Measurements from ENCODE around the gene COL16A1.

The COL16A1 gene

GRCh38 chr1:31702836-31703404, 897 bp downstream of the COL16A1 start:
- H3K36me3 ChIP-seq (ENCODE audit: insufficient read depth, low read depth, low read length), result no peaks in the 10 kb centered on the region
- H3K27me3 ChIP-seq (ENCODE audit: insufficient read depth, low read length), result peaks cover 9% of the 10 kb centered on the region
- H3K27ac ChIP-seq (ENCODE audit: low read length), result no peak overlapping the region
- no peaks in the 10 kb centered on the region for H3K9me3 ChIP-seq (ENCODE audit: insufficient read depth, low read depth, low read length)
- H3K4me1 ChIP-seq (ENCODE audit: insufficient read depth, low read length), result peaks cover 14% of the 10 kb centered on the region
- H3K4me3 ChIP-seq (ENCODE audit: low read length), result no peak overlapping the region; the same call in 1 of the 2 replicates
- no peak overlapping the region for H3K9ac ChIP-seq (ENCODE audit: low read depth, low read length)

GRCh38 chr1:31701091-31701736, 2.6 kb downstream of the COL16A1 start:
- Histone ChIP-seq H3K4me1 (ENCODE audit: insufficient read depth, low read length) (peaks cover 14% of the 10 kb centered on the region), H3K9ac (ENCODE audit: low read depth, low read length) (no peak overlapping the region), H3K27ac (ENCODE audit: low read length) (no peak overlapping the region)

DNA sequence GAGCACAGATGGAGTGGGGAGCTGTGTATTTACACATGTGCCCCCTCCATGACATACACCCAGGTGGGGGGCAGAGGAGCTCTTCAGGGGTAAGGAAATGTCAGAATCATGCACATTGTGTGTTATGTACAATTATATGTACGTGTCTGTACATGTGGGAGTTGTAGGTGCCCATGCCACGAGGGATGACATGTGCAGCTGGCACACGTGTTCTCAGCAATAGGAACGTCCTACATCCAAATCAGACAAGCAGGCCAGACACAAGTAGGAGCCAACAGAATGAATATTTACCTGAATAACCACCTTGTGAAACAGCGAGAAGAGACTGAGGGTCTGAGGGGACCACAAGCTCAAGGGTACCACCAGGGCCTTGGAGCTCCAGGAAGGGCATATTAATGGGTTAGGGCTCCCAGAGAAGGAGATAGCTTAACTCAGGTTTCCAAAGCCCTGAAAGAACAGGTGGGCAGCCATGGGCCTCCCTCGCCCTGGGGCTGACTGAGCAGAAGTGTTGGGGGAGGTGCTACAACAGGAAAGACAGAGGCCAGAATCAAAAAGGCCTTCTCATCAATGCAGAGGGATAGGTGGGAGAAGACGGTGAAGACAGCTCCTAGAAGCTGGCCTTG, 3.2 kb downstream of the COL16A1 start:
- Histone ChIP-seq H3K9ac (ENCODE audit: low read depth, low read length) (no peak overlapping the region), H3K4me1 (ENCODE audit: insufficient read depth, low read length) (peaks cover 11% of the 10 kb centered on the region), H3K4me3 (ENCODE audit: low read length) (no peak overlapping the region), H3K9me3 (ENCODE audit: insufficient read depth, low read depth, low read length) (no peaks in the 10 kb centered on the region), H3K27ac (ENCODE audit: low read length) (no peak overlapping the region), H3K27me3 (ENCODE audit: insufficient read depth, low read length) (peaks cover 9% of the 10 kb centered on the region), H3K36me3 (ENCODE audit: insufficient read depth, low read depth, low read length) (no peaks in the 10 kb centered on the region)

More at GRCh38 chr1:31701091-31701736, 2.6 kb downstream of the COL16A1 start:
- H3K27me3 ChIP-seq (ENCODE audit: insufficient read depth, low read length), result peaks cover 9% of the 10 kb centered on the region
- no peaks in the 10 kb centered on the region for H3K9me3 ChIP-seq (ENCODE audit: insufficient read depth, low read depth, low read length)
- H3K36me3 ChIP-seq (ENCODE audit: insufficient read depth, low read depth, low read length), result no peaks in the 10 kb centered on the region
- no peak overlapping the region for H3K4me3 ChIP-seq (ENCODE audit: low read length)

DNA sequence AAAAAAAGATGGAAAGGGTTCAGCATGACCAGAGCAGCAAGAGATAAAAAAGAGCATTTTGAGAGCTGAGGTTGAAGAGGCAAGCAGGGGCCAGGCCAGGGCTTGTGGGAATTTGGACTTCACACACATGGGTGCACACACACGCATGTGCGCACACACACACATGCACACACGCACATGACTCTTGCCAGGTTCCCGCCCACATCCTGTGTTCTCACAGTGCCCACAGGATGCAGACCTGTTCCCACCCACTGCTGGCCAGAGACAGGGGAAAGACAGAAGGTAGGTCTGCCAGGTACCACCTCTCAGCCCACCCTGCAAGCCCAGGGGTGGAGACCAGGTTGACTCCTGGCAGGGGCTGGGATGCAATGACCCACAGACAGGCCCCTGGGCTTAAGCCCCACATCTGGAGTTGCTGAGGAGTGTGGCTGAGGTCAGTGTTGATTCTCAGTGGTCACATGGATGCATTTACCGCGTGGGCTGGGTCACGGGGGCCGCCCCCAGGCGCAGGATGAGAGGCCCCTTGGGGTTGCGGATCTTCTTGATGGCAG, 4.4 kb downstream of the COL16A1 start:
- Histone ChIP-seq H3K9ac (ENCODE audit: low read depth, low read length) (no peak overlapping the region), H3K4me3 (ENCODE audit: low read length) (no peak overlapping the region)

DNA sequence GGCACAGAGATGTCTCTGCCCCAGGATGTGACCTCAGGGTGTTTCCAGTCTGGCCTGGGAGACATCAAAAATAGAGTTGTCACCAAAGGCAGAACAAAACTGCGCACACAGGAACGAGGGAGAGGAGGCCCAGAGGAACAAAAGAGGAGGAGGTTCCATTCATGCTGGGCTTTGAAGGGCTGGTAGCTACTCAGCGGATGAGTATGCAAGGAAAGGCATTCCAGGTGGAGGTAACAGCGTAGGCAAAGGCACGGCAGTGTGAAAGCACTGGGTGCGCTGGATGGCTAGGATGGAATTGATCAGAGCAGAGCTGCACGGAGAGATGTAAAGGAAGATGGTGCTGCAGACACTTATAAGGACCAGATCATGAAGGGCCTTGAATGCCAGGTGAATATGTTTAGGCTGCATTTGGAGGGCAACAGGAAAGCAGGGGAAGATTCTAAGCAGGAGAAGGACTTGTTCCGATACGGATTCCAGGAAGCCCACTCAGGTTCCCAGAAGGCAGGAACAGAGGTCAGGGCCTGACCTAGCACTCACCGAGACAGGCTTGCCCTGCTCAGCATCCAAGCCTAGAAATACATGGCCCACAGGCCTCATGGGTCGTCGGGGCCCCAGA, 6.3 kb downstream of the COL16A1 start:
- Histone ChIP-seq H3K9me3 (ENCODE audit: insufficient read depth, low read depth, low read length) (no peaks in the 10 kb centered on the region), H3K36me3 (ENCODE audit: insufficient read depth, low read depth, low read length) (no peaks in the 10 kb centered on the region), H3K27me3 (ENCODE audit: insufficient read depth, low read length) (no peaks in the 10 kb centered on the region), H3K4me1 (ENCODE audit: insufficient read depth, low read length) (no peaks in the 10 kb centered on the region; the same call in 1 of the 2 replicates), H3K4me3 (ENCODE audit: low read length) (no peak overlapping the region), H3K9ac (ENCODE audit: low read depth, low read length) (no peak overlapping the region), H3K27ac (ENCODE audit: low read length) (no peak overlapping the region)

More for the DNA sequence above, 4.4 kb downstream of the COL16A1 start:
- no peak overlapping the region for H3K27ac ChIP-seq (ENCODE audit: low read length)
- peaks cover 2% of the 10 kb centered on the region for H3K4me1 ChIP-seq (ENCODE audit: insufficient read depth, low read length)
- no peaks in the 10 kb centered on the region for H3K9me3 ChIP-seq (ENCODE audit: insufficient read depth, low read depth, low read length)
- peaks cover 2% of the 10 kb centered on the region for H3K27me3 ChIP-seq (ENCODE audit: insufficient read depth, low read length)
- no peaks in the 10 kb centered on the region for H3K36me3 ChIP-seq (ENCODE audit: insufficient read depth, low read depth, low read length)

- Histone ChIP-seq H3K27me3 (ENCODE audit: insufficient read depth, low read length) (no peaks in the 10 kb centered on the region), H3K36me3 (ENCODE audit: insufficient read depth, low read depth, low read length) (no peaks in the 10 kb centered on the region), H3K27ac (ENCODE audit: low read length) (no peak overlapping the region)
Measured at GRCh38 chr1:31696242-31696641, 7.6 kb downstream of the COL16A1 start.

GRCh38 chr1:31695327-31695726, 8.5 kb downstream of the COL16A1 start:
- Histone ChIP-seq H3K27me3 (ENCODE audit: insufficient read depth, low read length) (no peaks in the 10 kb centered on the region), H3K9me3 (ENCODE audit: insufficient read depth, low read depth, low read length) (no peaks in the 10 kb centered on the region), H3K36me3 (ENCODE audit: insufficient read depth, low read depth, low read length) (no peaks in the 10 kb centered on the region), H3K4me1 (ENCODE audit: insufficient read depth, low read length) (no peaks in the 10 kb centered on the region), H3K27ac (ENCODE audit: low read length) (no peak overlapping the region), H3K9ac (ENCODE audit: low read depth, low read length) (no peak overlapping the region), H3K4me3 (ENCODE audit: low read length) (no peak overlapping the region)

More at GRCh38 chr1:31696242-31696641, 7.6 kb downstream of the COL16A1 start:
- no peak overlapping the region for H3K9ac ChIP-seq (ENCODE audit: low read depth, low read length)
- no peak overlapping the region for H3K4me3 ChIP-seq (ENCODE audit: low read length)
- no peaks in the 10 kb centered on the region; the same call in 1 of the 2 replicates for H3K4me1 ChIP-seq (ENCODE audit: insufficient read depth, low read length)
- no peaks in the 10 kb centered on the region for H3K9me3 ChIP-seq (ENCODE audit: insufficient read depth, low read depth, low read length)

DNA sequence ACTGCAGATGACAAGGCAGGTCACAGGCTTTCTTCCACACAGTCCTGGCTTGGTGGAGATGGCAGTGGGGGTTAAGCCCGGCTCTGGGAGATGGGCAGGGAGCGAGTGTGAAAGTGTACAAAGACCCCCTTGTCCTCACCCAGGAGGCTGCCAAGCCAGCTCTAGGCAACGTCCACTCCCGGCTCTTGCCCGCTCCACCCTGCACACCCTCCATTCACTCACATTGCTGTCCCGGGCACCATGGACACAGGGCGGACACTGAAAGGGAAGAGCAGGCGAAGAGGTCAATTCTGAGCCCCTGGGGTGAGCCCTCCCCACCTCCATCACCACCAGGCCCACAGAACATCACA, 8.9 kb downstream of the COL16A1 start:
- H3K27me3 ChIP-seq (ENCODE audit: insufficient read depth, low read length), result no peaks in the 10 kb centered on the region

GRCh38 chr1:31694069-31694963, 9.5 kb downstream of the COL16A1 start:
- no peak overlapping the region for H3K27ac ChIP-seq (ENCODE audit: low read length)
- no peaks in the 10 kb centered on the region for H3K9me3 ChIP-seq (ENCODE audit: insufficient read depth, low read depth, low read length)
- no peak overlapping the region for H3K4me3 ChIP-seq (ENCODE audit: low read length)
- H3K36me3 ChIP-seq (ENCODE audit: insufficient read depth, low read depth, low read length), result no peaks in the 10 kb centered on the region
- no peaks in the 10 kb centered on the region for H3K4me1 ChIP-seq (ENCODE audit: insufficient read depth, low read length)
- no peaks in the 10 kb centered on the region for H3K27me3 ChIP-seq (ENCODE audit: insufficient read depth, low read length)
- no peak overlapping the region for H3K9ac ChIP-seq (ENCODE audit: low read depth, low read length)

More for the DNA sequence above, 8.9 kb downstream of the COL16A1 start:
- no peaks in the 10 kb centered on the region for H3K36me3 ChIP-seq (ENCODE audit: insufficient read depth, low read depth, low read length)
- H3K9ac ChIP-seq (ENCODE audit: low read depth, low read length), result no peak overlapping the region
- no peaks in the 10 kb centered on the region for H3K9me3 ChIP-seq (ENCODE audit: insufficient read depth, low read depth, low read length)
- no peak overlapping the region for H3K27ac ChIP-seq (ENCODE audit: low read length)
- no peaks in the 10 kb centered on the region for H3K4me1 ChIP-seq (ENCODE audit: insufficient read depth, low read length)
- H3K4me3 ChIP-seq (ENCODE audit: low read length), result no peak overlapping the region

- H3K4me1 ChIP-seq (ENCODE audit: insufficient read depth, low read length), result no peaks in the 10 kb centered on the region
- H3K27ac ChIP-seq (ENCODE audit: low read length), result no peak overlapping the region
- H3K9me3 ChIP-seq (ENCODE audit: insufficient read depth, low read depth, low read length), result no peaks in the 10 kb centered on the region
- no peaks in the 10 kb centered on the region for H3K27me3 ChIP-seq (ENCODE audit: insufficient read depth, low read length)
- H3K4me3 ChIP-seq (ENCODE audit: low read length), result no peak overlapping the region
- no peak overlapping the region for H3K9ac ChIP-seq (ENCODE audit: low read depth, low read length)
- no peaks in the 10 kb centered on the region for H3K36me3 ChIP-seq (ENCODE audit: insufficient read depth, low read depth, low read length)
Measured at GRCh38 chr1:31693231-31693630, 10.6 kb downstream of the COL16A1 start.

DNA sequence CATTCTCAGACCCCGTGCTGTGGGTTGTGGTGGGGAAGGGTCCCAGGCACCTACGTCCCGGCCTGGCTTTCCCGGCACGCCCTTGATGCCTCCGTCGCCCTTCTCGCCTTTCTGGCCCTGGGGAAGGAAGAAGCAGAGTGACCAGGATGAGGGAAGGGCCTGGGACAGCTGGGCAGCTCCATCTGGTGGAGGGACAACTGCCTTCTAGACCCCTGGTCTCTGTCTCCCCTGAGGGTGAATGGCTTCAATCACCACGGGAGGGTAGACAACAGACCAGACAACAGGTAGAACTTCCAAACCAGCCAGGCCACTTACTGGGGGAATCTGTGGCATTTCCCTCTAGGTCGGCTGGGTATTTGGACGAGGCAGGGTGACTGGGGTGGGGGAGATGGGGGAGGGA, 11.9 kb downstream of the COL16A1 start:
- Histone ChIP-seq H3K27ac (ENCODE audit: low read length) (no peak overlapping the region), H3K9ac (ENCODE audit: low read depth, low read length) (no peak overlapping the region), H3K4me1 (ENCODE audit: insufficient read depth, low read length) (no peaks in the 10 kb centered on the region), H3K27me3 (ENCODE audit: insufficient read depth, low read length) (no peaks in the 10 kb centered on the region), H3K9me3 (ENCODE audit: insufficient read depth, low read depth, low read length) (no peaks in the 10 kb centered on the region), H3K4me3 (ENCODE audit: low read length) (no peak overlapping the region), H3K36me3 (ENCODE audit: insufficient read depth, low read depth, low read length) (no peaks in the 10 kb centered on the region)
